Measurements from ENCODE around the gene DCAF7.

DNA sequence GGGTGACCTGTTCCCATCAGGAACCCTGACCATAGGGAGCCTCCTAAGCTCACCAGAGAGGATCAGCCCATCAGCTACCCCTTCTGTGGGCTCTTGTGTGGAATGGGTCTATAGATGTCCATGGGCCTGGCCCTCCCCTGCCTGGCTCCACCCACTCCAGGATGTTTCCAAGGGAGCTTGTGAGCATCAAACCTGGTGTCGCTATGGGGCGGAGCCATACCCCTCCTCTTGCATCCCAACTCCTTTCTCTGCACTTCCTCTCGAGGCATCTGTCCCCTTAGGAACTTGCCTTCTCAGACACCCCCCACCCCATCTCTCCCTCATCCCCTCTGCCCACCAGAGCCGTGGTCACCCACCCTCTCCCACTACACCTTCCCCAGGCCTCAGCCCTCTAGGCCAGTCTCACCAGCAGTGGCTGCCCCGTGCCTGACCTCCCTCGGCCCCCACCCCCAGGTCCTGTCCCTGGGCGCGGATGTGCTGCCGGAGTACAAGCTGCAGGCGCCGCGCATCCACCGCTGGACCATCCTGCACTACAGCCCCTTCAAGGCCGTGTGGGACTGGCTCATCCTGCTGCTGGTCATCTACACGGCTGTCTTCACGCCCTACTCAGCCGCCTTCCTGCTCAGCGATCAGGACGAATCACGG lies 16.7 kb upstream of the DCAF7 start:
- TF ChIP-seq NFRKB (IDR thresholded peaks at IDR 0.05), result no peak
- TF ChIP-seq ZNF384 (IDR thresholded peaks at IDR 0.05), result no peak
- TF ChIP-seq BHLHE40 (IDR thresholded peaks at IDR 0.05; ENCODE audit: borderline replicate concordance), result no peak
- TF ChIP-seq FOXA1 (IDR thresholded peaks at IDR 0.05), result no peak
- TF ChIP-seq LEF1 (IDR thresholded peaks at IDR 0.05; ENCODE audit: borderline replicate concordance), result no peak
- no peak for TF ChIP-seq FOXM1 (IDR thresholded peaks at IDR 0.05; ENCODE audit: borderline replicate concordance)
- no peak for TF ChIP-seq TARDBP (IDR thresholded peaks at IDR 0.05)
- no peak for TF ChIP-seq ELF4 (IDR thresholded peaks at IDR 0.05)
- TF ChIP-seq L3MBTL2 (conservative IDR thresholded peaks at IDR 0.05), result no peak
